ENCODE measurements around the gene LIFR.
"Not testable (repeated sequence)": the region's sequence is repeated elsewhere in the genome, so short reads cannot be mapped to it uniquely, and the experiment has no call there.

Gene LIFR

DNA sequence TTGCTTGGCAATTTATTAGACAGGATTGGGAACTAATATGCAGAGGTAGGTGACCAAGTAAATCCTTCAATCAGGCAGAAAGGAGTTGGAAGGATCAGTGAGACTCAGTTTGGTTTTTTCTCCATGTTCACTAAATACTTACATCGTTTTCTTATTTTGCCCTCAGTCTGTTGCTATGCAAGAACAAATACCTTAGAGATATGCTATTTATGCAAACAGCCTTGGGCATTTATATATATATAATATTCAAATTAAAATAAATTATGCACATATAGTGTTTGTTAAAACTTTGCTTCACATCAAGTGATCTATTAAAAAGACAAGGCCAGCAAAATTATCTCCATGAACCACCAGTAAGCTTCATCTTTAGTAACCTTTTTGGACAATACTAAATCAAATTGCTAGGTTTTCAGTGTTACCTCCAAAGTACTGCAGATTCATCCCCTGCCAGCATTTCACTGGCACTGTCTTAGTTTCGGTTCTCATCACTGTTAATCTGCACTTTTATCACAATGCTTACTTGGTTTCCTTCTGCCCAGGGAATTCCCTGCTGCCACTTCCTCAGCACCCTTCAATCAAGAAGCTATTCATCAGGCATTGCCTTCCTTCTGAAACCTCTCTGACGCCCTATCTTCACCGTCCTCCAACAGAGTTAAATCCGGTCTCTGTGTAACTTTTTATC, 26.0 kb upstream of the LIFR start:
- DNase-seq (ENCODE audit: low spot score) = no peak

DNA sequence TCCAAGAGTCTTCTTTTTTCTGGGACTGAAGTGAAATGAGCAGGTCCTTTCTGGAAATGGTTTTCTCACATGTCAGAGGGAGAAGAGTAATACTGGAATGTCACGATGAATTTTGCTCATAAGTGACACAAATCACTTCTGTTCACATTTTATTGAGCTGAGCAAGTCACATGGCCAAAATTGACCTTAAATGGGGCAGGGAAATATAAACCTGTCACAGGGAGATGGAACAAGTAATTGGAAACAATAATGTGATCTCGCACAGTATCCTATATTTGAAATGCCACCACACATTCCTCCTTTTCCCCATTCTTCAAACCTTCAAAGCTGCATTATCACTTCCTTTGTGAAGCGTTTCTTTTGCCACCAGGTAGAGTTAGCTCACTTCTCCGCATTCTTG, 25.2 kb upstream of the LIFR start:
- no peak for DNase-seq (ENCODE audit: low spot score)

DNA sequence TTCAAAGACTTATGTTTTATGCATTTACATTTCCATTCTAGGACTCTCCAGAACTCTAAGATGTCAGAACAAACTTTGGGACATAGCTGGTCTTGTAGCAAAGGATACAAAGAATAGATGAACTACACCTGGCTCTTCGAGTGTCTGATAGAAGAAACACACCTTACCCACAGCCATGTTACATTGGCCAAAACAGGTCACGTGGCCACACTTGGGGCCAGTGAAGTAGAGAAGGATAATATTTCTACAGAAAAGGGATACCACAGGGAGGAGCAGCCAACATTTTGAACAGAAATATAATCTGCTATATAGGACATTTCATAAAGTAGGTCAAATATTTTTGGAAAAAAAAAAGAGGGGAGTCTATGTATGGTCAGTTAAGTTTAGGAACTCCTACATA, 22.7 kb upstream of the LIFR start:
- no peak for DNase-seq (ENCODE audit: low spot score)

DNA sequence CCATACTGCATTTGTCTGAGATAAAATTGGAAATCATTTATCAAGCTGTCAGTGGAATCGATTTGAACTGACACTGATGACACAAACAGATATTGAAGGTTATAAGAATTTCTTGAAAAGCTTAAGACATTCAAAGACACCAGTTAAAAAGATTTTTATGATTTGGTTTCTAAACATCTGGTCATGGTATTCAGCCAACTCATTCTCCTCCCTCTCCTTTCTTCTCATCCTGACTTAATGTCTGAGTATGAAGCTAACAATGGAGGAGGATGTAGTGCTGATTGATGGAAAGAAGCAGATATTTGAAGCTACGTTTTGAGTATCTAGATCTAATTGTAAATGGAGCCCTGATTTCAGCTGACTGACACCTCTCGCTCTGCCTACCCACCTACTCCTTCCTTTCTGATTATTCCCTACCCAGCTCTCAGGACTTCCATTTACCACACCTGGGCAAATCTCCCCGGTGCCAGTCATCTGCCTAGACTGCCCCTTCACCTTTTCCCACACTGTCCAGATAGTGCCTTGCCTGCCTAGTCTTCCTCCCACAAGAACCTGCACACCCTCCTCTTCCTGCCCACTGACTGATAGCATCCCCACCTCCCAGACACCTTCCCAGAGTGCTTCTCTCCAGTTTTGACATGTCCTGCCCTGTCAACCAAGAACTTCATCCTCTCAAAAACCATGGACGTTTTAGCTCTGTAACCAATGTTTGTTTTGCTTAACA, 20.7 kb upstream of the LIFR start:
- DNase-seq (ENCODE audit: low spot score) = no peak

DNA sequence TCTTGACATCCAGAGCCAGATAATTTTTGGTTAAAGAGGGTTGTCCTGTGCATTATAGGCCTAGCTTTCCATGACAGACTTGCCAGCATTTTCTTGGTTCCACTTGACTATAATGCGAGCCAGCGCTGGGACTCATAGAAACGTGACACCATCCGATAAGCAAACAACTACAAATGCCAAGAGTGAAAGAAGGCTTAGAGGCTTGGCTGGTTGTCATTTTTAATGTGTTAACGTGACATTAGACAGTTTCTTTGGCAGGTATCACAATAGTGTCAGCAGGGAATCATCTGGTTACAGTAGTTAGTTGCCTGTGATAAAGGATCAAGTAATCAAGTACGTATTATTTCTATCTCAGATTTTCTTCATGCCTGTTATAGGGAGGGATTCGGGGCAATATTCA, 20.0 kb upstream of the LIFR start:
- no peak for DNase-seq (ENCODE audit: low spot score)

DNA sequence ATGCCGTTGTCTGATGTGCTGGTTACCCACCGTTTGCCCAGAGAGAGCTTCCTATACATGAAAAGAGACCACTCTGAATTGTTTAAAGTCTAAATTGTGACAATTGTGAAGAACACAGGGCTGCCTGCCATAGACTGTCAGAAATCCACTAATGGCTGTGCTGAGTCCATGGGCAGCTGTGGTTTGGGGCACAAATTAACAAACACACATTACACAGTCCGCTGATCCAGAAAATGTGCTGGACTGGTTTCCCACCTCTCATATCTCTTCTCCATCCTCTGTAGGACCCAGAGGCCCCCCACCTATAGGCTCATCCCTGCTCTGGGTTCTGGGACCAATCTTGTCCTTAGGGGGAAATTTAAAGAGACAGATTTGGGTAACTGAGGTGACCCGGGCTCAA, 19.0 kb upstream of the LIFR start:
- DNase-seq (ENCODE audit: low spot score) = no peak

DNA sequence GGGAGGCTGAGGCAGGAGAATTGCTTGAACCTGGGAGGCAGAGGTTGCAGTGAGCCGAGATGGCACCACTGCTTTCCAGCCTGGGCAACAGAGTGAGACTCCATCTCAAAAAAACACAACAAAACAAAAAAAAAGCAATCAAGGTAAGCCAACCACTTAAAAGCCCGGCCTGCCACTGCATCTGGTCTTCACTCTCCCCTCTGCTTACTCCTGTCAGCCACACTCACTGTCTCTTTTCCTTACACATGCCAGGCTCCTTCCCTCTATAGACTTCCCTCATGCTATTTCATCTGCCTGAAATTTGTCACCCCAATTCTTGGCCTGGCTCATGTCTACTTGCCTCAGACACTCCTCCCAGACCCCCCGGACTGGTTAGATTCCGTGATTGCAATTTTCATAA, 17.6 kb upstream of the LIFR start:
- no peak for DNase-seq (ENCODE audit: low spot score)

DNA sequence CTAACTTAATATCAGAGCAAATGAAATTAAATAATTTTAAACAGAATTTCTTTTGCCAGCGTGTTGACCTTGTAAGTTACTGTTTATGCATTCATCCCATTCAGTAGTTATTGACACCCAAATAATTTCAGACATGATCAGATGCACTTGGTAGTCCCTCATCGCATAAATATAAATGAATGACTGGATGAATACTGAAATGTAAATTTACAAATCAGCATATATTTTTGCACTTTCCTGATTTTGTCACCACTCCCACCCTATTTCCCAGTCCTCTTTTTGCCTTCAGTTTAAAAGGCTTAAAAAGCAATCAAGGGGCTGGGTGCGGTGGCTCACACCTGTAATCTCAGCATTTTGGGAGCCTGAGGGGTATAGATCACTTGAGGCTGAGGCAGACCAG, 17.1 kb upstream of the LIFR start:
- DNase-seq (ENCODE audit: low spot score) = no peak

DNA sequence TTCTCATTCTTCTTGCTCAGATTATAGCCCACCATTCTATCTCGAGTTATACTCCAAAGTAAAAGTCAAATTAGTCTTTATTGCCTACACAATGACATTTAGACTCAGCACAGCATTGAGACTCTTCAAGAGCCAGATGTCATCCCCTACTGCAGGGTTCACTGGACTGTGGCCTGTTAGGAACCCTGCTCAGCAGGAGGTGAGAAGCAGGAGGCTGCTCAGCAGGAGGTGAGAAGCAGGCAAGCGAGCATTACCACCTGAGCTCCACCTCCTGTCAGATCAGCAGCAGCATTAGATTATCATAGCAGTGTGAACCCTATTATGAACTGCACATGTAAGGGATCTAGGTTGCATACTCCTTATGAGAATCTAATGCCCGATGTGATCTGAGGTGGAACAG, 12.7 kb upstream of the LIFR start:
- DNase-seq (ENCODE audit: low spot score) = no peak

DNA sequence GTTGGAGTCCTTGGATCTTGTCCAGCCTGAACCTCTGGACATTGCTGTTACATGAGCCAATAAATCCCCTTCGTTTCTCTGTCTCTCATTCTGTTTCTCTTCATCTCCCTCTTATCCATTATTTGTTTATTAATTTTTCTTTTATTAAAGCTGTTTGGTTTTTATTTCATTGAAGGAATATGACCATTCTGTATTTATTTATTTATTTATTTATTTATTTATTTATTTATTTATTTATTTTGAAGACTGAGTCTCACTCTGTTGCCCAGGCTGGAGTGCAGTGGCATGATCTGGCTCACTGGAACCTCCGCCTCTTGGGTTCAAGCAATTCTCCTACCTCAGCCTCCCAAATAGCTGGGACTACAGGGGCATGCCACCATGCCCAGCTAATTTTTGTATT, 10.9 kb upstream of the LIFR start:
- DNase-seq (ENCODE audit: low spot score) = not testable (repeated sequence)

DNA sequence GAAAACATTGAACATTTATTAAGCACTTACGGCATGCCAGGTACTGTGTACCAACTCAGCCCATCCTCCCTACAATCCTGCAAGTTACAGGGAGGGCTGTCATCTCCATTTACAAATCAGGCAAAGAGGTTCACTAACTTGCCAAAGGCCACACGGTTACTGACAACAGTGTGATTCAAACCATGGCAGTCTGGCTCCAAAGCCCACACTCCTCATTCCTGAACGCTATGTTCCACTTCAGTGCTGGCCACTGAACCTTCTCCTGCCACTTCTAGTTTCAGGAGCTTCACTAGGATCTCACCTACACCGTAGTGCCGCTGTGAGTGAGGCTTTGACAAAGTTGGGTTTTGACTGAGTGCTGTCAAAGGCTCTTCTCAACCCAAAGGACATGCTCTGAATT, 7.2 kb upstream of the LIFR start:
- no peak for DNase-seq (ENCODE audit: low spot score)

DNA sequence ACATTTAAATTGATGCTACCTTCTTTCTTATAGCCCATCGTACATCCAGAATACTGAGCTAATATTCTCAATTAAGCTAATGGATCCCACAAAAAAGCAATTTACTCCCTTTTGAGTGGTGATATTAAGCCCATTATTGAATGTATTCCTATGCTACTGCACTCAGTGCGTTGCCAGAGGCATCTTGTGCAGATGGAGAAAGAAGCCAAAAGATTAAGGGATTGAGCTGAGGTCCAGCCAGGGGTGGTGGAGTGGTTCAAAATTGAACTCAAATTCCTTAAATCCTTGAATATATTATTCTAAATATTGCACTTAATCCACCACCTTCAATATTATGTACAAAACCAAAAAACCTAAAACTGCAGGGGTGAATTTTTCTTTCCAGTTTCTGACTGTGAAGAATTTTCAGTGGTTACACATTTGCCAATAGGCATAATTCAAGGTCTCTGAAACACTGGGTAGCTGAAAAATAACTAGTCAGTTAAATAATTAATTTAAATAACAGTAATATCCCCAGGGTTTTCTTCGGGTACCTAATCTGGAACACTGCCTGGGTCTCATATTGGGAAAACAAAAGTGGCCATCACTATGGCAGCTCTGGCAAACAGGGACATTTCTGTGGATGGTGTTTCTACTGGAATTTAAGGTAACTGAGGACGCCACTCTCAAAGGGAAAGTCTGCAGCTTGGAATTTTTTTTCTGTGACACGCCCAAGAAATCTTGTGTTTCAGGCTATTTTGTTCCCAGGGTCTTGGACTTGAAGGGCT, 6.2 kb upstream of the LIFR start:
- DNase-seq (ENCODE audit: low spot score) = no peak

DNA sequence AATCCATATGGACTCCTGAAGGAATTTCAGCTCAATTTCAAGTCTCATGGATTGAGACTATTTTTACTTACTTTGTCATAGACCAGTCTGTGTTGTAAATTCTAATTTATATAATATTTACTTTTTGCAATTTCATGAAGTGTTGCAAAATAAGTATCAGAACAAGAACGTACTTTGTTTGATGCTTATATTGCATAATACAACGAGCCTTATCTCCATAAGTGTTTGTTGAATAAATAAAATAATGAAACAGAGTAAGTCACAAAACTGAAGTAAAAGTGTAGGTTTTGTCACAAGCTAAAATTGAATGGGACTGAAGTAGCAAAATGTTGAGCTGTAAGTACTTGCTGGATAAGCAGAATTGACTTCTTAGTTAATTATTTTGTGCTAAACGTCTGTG, 3.0 kb upstream of the LIFR start:
- DNase-seq (ENCODE audit: low spot score) = no peak

DNA sequence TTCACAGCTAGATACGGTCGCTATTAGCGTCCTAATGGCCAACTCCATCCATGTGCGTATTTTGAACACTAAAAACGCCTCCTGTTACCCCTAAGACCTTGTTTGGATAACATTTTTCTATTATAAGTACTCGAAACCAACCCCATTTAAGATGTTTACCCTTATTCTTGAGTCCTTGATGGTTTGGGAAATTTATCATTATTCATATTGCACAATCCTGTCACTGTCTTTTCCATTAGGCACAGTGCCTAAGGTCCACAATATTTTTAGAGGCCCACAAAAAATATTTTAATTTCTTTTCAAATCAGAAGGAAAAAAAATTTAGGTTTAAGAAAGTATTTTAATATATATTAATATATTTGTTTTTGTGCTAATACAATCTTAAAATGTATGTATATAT, 1.3 kb upstream of the LIFR start:
- no peak for DNase-seq (ENCODE audit: low spot score)

DNA sequence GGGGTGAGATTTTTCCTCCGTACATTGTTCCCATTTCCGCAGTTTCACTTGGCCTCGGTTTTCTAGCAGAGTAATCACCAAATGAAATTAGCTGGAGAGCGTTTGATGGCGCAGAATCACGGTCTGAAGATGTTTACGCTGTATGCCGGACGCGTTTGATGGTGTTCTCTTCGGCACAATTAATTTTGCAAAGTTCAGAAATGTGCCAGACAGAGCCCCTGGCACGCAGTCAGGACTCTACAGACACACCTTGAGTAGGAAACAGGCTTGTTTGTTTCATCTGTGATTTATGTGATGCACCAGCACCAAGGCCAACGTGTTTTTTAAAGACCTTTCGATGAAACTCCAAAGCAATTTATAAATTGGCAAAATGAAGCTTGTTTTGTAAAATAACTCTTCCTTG, 863 bp upstream of the LIFR start:
- DNase-seq (ENCODE audit: low spot score) = no peak

DNA sequence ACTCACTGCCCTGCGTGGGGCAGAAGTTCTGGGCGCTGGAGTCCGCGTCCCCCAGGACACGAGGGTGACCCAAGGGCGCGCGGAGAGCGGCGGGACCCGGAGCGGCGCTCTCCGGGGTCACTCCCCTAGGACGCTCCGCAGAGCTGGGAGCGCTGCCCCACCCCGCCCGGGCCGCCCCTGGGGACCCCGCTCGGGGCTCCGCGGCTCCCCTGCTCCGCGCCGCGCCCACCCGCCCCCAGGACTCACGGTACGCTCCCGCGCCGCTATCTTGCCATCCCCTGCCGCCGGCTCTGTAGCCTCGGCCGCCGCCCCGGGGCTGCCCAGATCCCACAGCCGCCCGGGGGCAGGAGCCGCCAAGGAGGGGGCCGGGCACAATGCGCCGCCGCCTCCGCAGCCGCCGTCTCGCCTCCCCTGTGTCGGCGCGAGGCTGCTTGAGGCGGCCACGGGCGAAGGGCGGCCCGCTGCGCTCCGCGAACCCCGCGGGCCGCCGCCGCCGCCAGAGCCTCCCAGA, 303 bp downstream of the LIFR start:
- no peak for DNase-seq (ENCODE audit: low spot score)

DNA sequence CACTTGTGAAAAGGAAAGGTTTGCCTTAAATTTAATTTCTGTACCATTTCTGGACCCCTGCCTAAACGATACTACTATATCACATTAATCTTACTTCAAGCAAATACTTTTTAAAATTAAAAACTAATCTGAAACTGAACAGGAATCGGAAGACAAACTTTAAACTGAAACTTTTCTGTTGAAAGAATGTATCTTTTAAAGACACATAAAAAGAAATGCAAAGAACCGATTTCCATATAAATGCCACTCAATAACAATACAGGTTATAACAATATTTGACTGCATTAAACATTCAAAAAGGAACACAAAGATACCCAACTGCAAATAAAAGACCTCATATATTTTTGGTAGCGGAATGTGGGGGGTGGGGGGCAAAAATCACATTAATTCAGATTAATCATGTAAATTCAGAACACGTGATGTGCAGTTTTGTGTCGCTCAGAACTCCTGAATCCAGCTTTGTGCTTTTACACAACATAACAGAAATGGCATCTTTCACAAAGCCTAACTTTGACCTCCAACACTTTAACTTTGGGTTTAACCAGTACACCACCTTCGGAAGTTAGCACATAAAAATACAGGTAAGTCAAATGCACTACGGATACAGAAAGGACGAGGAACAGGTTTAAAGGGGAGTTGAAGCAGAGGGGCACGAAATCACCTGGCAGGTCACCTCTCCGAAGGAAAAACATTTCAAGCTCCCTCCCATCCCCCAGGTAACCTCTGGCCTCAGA, 925 bp downstream of the LIFR start:
- DNase-seq (ENCODE audit: low spot score) = no peak

DNA sequence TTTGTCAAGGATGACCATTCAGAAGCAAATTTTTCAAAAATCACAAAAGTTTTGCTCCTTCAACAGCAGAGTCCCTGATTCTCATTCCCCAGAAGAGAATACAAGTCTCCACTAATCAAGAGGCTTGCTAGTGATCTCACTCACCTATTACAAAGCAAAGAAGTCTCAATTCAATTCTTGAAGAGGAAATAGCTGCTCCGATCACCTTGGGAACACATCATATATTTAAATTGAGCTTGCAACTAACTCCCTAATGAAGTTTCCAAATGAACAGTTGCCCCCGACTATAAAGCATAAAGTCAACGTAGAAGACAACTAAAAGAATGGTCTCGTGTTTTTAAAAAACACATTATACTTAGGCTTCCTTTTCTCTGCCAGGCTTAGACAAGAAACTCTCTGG, 1.6 kb downstream of the LIFR start:
- no peak for DNase-seq (ENCODE audit: low spot score)

DNA sequence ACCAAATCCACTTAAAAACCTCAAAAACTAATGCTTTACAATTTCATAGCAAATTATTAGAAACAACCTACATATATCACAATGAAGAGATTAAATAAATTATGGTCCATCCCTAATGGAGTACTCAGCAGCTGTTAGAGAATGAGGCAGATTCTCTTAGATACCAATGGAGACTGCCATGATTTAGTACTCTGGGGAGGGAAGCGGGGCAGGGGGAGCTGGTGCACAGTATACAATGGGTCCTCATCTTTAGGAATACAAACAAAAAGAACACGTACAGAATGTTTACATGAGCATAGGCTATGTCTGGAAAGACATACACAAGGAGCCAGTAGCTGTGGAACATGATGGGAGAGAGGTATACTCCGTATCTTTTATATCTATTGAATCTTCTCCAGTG, 2.0 kb downstream of the LIFR start:
- DNase-seq (ENCODE audit: low spot score) = no peak

DNA sequence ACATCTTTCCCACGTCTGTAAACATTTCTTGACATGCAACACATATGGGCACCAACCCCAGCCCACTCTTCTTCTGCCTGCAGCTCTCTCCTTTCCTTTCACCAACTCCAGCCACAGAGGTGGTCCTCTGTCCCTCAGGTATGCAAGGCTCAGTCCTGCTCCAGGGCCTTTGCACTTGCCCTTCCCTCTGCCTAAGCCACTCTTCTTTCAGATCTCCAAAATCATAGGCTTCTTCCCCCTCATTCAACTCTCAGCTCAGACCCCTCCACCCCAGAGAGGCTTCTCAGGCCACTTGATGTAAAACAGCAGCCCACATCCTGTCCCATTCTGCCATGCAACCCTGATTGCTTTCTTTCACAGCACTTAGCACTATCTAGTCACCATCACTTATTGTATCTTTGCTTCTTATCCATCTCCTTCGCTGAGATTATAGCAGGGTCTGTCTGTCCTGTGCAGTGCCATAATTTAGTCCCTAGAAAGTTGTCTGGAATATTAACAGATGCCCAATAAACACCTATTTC, 3.4 kb downstream of the LIFR start:
- DNase-seq (ENCODE audit: low spot score) = no peak

DNA sequence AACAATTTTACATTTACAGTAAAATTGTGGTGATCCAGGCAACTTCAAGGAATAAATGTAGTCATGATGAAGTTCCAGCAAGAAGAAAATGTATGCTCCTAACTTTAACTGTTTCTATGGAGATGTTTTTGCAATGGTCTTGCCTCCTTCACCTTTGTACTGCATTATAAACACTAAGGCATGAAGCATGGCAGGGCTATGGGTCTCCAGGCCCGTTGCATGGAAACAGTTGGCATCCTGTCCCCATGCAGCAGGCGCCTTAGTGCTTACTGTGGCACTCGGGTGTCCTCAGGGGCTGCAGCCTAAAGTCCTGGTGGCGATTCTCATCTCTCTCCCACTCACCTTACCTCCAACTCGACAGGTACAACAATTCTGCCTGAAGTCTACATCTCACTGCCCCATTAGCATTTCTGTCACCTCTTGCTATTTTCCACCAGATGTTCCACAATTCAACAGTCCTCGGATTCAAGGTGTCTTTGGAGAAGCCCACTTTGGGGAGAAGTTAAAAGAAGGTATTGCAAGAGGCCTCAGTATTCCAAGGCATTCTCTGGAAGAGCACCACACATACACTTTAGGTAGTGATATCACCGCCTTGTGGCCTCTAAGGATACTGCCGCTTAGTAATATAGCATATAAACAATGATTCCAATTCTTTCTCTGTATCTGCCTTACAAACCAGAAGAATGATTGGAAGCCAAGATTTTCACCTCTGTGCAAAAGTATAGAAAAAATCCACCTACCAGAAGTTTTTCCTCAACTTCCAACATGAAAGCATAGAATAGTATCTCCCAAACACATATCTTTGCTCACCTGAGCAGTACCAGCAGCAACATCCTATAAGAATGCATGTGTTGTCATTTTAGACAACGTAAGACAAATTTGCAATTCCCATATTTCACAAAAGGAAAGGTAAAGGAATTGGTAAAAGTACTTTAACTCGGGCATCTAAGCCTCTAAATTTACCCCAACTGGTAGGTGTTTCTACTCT, 5.1 kb downstream of the LIFR start:
- DNase-seq (ENCODE audit: low spot score) = no peak
